Esophagus mucosa (tissue), 1 donor: ENCODE measurements around the gene RUNX1. TPM values are rescaled to one million over a fixed set of nuclear protein-coding genes. Genes with fewer than 3 reads are reported as not detected.

Experiments
- ATAC-seq: fragments of 200-7000 bp; cut with Tn5 transposase; one replicate; pipeline ENCODE4 v1.9.1; 2020
- total RNA-seq: library from RNA; stranded (reverse); gene quantifications from one replicate; pipeline ENCODE4 v1.2.4, GENCODE V29; 2023
- donor health status: DM: yes; HTN: yes; CAD: no.

RUNX1 gene
- total RNA-seq, 1 donor from 2014 or later, result 18.3 TPM

DNA sequence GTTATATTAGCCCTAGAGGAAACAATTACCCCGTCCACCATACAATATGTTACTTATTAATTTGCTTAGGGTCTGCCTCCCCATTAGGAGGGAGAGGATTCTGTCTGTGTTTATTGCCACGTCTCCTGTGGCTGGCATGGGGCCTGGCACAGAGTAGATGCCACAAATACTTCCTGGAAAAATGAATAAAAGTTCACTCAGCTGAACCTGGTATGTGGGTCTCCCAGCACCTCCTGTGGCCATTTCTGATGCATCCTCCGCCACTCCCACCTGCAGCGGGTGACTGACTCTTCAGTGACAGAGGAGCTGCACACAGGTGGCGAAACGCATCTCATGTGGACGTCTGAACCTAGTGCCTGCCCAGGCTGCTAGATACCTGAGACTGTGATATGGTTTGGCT lies 267.6 kb downstream of the RUNX1 start:
- ATAC-seq, result no peak

DNA sequence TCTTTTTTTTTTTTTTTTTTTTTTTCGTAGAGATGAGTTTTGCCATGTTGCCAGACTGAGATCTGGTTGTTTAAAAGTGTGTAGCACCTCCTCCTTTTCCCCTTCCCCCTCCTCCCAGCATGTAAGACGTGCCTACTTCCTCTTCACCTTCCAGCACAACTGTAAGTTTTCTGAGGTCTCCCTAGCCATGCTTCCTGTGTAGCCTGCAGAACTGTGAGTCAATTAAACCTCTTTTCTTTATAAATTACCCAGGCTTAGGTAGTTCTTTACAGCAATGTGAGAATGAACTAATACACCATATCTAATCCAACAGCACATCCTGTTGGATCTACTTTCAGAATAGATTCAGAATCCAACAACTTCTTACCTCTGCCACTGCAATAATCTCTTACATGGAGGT lies 269.2 kb downstream of the RUNX1 start:
- ATAC-seq, result no peak

DNA sequence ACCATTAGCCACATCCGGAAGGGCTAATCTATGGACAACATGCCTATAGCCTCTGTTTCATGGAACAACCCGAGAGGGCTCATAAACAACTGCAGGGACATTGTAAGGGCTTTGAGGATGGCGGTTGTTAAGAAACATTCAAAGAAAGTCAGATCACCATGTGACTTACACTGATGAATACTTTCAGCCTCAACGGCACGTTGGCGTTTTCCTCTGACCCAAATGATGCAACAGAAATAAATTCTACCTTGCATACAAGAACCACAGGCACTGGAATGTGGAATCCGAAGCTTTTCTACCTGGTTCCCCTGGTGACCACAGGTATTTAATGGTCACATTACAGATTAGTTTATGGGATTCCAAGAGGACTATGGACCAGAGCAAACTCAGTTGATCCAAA lies 273.3 kb downstream of the RUNX1 start:
- ATAC-seq, result no peak

DNA sequence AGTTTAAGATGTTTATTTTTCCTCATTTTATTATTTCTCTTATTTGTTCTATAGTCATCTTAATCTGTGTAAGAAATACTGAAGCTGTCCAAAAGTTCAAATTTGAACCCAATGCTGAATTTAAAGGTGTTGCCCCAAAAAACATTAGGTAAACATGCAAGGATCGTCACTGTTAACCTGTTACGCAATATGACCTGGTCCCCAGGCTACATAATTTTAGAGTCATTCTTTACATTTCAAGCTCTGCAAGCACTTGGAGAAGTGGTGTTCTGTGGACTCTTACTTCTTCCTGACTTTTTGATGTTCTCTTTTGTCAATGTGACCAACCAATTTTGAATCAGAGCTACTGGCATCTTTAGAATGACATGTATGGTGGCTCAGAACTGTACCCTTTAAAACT lies 274.4 kb downstream of the RUNX1 start:
- no peak for ATAC-seq

DNA sequence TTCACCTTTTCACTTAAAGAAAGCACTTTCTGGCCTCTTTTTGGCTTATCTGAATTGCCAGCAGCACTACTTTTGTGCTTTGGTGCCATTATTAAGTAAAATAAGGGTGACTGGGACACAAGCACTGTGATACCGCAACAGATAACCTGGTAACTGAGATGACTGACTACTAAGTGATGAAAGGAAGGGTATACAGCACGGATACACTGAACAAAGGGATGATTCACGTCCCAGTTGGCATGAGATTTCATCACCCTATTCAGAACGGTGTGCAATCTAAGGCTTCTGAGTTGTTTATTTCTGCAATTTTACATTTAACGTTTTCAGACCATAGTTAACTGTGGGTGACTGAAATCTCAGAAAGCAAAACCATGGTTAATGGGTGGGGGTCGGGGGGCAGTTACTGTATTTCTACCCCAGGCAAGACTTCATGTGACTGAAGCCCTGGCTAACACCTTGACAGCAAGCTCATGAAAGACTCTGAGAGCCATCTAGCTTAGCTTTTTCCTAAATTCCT lies 277.5 kb downstream of the RUNX1 start:
- peak; percentile 89 for ATAC-seq

DNA sequence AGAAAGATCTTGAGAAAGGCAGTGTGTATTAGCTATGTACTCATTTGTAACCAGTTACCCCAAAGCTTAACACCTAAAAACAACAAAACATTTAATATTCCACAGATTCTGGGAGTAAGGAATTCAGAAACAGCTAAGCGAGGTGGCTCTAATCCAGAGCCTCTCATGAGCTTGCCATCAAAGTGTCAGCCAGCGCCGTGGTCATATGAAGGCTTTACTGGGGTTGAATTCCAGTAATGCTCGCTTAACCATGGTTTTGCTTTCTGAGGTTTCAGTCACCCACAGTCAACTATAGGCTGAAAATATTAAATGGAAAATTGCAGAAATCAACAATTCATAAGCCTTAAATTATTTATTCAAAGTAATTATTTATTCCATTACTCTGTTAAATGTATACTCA lies 278.5 kb downstream of the RUNX1 start:
- no peak for ATAC-seq

DNA sequence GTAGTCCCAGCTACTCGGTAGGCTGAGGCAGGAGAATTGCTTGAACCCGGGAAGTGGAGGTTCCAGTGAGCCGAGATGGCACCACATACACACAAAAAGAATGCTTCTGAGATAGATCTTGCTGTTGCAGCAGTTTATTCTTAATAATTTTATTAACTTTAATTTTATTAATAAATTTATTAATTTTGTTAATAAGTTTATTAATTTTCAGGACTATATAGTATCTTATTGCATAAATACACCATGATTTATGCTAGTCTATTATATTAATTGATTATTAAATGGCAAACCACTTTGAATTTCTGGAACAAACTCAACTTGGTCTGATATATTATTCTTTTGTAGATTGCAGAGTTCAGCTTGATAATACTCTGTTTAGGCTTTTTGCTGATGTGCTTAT lies 280.8 kb downstream of the RUNX1 start:
- no peak for ATAC-seq

DNA sequence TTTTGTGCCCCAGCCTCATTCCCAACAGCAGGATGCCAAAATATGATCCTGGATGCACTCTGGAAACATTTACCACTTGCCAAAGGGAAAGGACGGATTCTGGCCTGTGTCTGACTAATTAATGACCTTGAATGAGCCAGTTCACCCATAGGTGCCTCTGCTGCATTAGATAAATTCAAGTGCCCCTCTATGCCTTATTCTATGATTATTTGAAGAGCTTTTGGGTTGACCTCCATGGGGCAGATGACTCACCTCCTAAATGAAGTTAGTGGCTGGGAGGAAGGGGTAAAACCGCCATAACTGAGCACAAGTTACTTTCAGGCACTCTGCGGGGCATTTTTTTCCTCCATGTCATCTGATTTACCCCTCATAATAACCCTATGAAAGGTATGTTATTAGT lies 282.2 kb downstream of the RUNX1 start:
- no peak for ATAC-seq

DNA sequence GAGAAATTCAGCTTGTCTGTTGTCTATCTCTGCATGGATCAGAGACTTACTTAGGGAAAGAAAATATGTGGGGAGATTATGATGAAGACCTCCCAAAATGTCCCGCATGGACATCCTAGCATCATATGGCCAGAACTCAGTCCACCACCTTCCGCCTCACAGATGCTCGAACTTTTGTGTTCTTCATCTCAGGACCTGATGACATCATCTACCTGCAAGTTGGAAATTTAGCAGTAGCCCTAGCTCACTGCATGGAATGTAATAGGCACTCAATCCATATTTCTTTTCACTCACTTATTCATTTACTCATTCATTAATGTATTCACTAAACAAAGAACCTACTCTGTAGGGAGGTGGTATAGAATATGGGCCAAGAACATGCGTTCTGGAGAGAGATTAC lies 283.5 kb downstream of the RUNX1 start:
- no peak for ATAC-seq

DNA sequence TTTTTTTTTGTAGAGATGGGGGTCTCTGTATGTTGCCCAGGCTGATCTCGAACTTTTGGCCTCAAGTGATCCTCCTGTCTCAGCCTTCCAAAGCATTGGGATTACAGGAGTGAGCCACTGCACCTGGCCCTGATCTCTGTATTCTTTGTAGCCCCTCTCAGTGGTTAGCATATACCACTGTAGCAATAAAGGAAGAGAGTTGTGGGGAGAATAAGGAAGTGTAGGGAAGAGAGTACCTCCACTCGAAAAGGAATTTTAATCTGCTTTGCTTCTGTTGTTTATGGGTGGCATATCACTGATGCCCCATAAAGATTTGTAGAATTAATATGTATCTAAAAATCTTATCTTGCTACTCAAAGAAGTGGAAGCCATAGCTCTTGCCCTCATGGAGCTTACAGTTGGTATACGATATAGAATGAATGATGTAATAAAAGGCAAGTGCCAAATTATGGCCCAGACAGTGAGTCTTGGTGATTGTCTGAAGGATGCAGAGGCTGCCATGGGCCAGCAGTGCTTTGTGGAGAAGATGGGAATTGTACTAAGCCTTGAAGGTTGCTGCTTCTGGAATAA lies 284.3 kb downstream of the RUNX1 start:
- no peak for ATAC-seq

DNA sequence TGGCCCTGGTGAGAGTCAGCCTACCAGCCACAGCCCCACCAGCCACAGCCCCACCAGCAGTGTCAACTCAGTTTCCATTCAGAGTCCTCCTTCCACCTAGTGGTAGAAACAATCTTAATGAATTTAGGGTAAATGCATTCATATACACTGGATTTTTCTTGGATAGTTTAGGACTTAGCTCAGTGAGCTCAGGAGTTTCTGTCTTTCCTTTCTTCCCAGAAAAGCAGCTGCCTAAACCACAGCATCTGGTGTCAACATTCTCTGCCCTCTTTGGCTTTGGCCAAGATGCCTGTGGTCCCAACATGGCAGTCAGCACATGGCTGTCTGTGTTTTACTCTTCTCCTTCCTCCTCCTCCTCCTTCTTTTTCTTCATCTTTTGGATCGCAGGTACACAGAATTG lies 286.3 kb downstream of the RUNX1 start:
- no peak for ATAC-seq

DNA sequence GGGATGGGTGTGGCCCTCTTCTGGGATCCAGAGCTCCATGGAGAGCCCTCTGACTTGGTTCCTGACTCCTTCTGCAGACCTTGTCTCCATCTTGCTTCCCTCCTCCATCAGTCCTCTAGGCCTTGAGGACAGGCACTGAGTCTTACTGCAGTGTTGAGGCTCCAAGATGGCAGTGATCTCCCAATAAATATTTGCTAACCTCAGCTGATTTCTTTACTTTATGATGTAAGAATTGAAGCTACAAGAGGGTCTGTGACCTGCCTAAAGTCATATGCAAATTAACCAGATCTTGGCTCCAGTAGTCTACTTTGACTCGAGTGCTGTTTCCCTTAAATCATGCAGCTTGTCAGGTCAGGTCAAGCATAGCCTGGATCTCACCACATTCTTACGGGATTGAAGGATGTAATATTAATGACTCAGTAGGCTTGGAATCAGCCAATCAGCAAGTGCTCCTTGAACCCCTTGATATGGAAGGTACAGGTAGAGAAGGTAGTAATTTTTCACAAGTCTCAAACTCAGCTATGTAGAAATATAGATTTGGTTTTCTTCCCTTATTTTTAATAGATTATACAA lies 287.3 kb downstream of the RUNX1 start:
- peak; percentile 45 for ATAC-seq

DNA sequence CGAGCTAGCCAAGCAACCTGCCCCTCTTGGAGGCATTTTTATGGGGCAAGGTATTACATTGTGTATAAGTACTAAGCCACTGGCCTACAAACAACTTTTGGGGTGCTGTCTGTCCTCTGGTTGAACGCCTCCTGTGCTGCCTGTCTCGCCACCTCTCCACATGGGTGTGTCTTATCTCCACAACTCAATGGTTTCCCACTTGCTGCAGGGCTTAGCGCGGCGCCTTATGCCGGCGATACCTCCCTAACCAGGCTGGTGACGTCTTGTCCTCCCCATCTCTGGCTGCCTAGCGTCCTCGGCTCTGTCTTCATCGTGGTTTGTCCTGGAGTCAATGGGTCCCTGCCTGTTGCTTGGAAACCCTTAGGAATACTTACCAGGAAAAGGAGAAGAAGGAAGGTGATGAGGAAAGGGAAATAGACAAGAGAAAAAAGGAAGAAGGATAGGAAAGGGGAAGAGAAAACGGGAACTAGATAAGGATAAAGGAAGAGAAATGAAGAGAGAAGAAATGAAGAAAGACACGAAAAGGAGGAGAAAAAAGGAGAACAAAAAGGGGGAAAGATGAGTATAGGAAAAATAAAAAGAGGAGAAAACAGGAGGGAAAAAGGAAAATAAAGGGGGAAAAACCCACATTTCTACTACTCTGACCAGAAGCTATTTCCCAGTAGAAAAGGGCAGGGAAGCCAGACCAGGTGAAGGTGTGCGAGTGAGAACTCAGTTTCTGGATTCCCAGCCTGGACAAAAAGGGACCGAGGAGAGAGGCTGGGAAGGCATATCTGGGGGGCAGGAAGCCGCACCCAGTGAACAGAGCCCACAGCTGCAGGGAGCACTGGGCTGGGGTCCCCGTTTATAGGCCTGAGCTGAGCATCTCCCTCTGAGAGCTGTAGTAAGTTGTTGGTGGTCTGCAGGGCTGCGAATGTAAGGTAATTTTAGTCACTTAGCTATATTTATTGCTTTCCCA lies 294.1 kb downstream of the RUNX1 start:
- ATAC-seq, result no peak

DNA sequence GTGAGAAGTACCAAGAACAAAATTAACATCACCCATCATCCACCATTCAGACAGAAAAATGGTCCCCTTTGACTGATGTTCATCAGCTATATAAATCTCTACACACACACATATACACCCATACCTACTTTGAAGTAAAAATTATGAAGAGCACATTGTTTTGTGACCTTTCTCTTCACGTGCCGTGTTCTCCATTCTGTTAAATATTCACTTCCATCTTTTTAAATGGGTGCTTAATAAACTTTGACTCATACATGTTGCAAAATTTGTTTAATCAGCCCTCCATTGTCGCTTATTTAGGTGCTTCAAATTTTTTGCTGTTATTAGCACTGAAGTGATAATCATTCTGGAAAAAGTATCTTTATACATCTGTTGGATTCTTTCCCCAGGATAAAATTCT lies 300.2 kb downstream of the RUNX1 start:
- no peak for ATAC-seq

DNA sequence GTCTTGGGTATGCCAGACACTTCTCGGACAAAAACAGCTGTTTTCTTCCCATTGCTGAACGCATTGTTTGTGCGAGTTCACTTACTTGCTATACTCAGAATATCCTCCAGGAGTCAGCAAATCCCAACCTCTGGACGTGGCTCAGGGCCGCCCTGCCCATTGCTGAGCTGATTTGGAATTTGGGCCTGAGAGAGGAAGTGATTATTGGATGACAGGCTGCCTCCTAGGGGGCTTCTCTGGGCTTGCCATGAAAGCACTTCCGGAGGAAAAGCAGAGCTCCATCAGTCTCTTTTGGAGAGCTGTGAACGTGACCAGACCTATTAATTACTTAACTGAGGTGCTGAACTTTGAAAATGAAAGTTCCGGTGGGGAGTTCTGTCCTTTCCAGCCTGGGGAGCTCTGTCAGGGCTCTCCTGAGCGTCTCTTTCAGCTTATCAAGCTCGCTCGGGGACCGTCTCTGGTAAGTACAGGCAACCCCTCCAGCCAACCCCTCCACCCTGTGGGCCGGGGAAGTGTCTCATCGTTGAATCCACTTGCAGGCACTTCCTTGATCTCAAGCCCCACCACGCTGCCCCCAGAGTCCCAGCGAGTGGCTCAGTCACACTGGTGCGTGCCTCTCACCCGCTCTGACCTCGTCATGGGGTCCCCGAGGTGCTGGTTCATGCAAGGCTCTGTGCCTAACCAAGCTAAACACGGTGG lies 303.4 kb downstream of the RUNX1 start:
- ATAC-seq, result peak; percentile 74

DNA sequence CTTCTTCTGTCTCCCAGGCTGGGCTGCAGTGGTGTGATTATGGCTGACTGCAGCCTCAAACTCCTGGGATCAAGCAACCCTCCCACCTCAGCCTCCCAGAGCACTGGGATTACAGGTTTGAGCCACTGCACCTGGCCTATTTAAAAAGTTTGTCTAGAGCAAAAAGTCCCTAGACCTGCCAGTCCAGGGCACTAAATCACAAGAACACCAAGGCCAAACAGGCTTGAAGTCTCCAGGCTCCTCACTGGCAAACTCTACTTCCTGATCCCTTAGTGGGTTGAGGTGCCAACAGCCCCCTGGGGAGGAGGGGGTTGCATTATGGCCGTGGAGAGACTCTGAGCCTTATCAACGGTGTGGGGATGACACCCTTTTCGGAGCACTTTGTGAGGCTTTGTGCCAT lies 304.3 kb downstream of the RUNX1 start:
- ATAC-seq, result no peak

DNA sequence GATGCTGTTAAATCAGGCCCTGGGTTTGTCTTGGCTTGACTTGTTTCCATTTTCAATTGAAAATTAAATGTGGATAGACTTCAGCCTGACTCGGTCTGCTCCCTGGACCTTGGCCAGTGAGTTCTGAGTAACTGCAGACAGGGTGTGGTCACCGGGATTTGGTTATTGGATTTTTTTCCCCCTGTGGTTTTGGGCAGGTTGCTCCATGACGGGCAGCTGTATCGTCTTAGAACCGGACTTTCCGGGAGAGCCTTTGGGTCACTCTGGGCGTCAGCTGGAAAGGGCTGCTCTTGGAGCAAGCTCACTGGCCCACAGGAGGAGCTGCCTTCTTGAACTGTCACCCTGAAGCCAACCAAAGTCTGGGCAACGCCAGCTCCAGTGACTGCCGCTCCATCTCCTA lies 305.3 kb downstream of the RUNX1 start:
- ATAC-seq, result peak; percentile 80

DNA sequence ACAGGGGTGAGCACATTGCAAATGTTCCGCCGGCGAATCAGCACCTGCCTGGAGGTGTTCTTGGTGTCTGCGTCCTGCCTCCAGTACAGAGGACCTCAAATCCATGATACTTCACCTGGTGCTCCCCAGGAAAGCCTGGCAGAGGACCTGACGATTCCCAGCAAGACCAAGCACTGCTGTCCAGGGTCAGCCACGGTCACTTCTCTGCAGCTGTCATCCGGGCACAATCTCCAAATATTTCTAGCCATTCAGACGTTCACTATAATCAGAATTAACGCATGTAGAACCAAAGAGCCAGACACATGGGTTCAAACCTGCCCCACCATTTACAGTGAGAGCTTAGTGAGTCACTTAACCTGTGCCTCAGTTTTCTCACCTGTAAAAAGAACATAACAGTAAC lies 305.8 kb downstream of the RUNX1 start:
- ATAC-seq, result no peak

DNA sequence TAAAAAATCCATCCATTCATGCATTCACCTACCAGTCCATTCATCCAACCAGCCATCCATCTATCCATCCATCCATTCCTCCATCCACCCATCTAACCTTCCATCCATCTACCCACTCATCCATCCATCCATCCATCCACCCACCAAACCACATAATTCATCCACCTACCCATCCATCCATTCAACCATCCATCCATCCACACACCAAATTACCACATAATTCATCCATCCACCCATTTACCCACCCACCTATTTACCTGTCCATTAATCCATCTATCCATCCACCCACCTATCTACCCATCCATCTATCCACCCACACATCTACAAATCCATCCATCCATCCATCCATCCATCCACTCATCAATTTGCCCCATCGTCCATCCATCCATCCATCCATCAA lies 308.9 kb downstream of the RUNX1 start:
- ATAC-seq, result no peak
